ENCODE results near the gene SLC47A2. TPM values are rescaled to one million over a fixed set of nuclear protein-coding genes. Genes with fewer than 3 reads are reported as not detected.

The SLC47A2 gene
- total and polyA plus RNA-seq, 9 of the 15 experiments (the other 6 are each of a cell fraction or from before 2014, with no cell fraction given): not detected

- no peaks in the 10 kb centered on the region for H3K79me2 ChIP-seq (ENCODE audit: control insufficient read depth, insufficient read depth, low read length)
- no peaks in the 10 kb centered on the region for H3K36me3 ChIP-seq (ENCODE audit: control insufficient read depth, insufficient read depth, low read length)
- no TSS peak for BruUV-seq (replicated peaks)
- no peaks in the 10 kb centered on the region for H3K9me3 ChIP-seq (replicated peaks; ENCODE audit: control insufficient read depth, insufficient read depth, low read depth, low read length)
- DNase-seq (ENCODE audit: extremely low read depth in 1 of 4, low spot score in 3 of 4): no peak
- no peak overlapping the region for H3K4me2 ChIP-seq (ENCODE audit: insufficient read depth, low read length)
- in situ Hi-C loops (cut with MboI) (no loop called here), intact Hi-C loops (cut with micrococcal nuclease) (no loop called here)
- CTCF ChIA-PET (ENCODE audit: low intra/inter-chr PET ratio): no interaction called here
- no peaks in the 10 kb centered on the region for H4K20me1 ChIP-seq (replicated peaks; ENCODE audit: control insufficient read depth, insufficient read depth, low read length)
- no peak overlapping the region for H2AFZ ChIP-seq (ENCODE audit: low read depth, low read length)
- peak; percentile 69 for TF ChIP-seq ZNF316 (IDR thresholded peaks at IDR 0.05)
- TF ChIP-seq MAFK (IDR thresholded peaks at IDR 0.05; ENCODE audit: low read length): peak; percentile 29; the same call in 1 of the 2 replicates
- TF ChIP-seq FOS (IDR thresholded peaks at IDR 0.05; ENCODE audit: extremely low read depth, insufficient read length): no peak
- TF ChIP-seq BRCA1 (IDR thresholded peaks at IDR 0.05): no peak
- no peak for TF ChIP-seq BRCA1 (CRISPR knock-in tag; IDR thresholded peaks at IDR 0.05)
- TF ChIP-seq MAFG (tag; conservative IDR thresholded peaks at IDR 0.05): peak; percentile 33; the same call in 1 of the 2 replicates
- TF ChIP-seq, protein P1, sequence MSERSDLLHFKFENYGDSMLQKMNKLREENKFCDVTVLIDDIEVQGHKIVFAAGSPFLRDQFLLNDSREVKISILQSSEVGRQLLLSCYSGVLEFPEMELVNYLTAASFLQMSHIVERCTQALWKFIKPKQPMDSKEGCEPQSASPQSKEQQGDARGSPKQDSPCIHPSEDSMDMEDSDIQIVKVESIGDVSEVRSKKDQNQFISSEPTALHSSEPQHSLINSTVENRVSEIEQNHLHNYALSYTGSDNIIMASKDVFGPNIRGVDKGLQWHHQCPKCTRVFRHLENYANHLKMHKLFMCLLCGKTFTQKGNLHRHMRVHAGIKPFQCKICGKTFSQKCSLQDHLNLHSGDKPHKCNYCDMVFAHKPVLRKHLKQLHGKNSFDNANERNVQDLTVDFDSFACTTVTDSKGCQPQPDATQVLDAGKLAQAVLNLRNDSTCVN (CRISPR knock-in tag; IDR thresholded peaks at IDR 0.05): no peak
- TF ChIP-seq TSHZ1 (CRISPR knock-in tag; IDR thresholded peaks at IDR 0.05): no peak
- peak; percentile 55; the same call in 1 of the 2 replicates for TF ChIP-seq C11orf30 (IDR thresholded peaks at IDR 0.05; ENCODE audit: low read depth)
- H3K27me3 ChIP-seq (ENCODE audit: control insufficient read depth in 2 of 2, insufficient read depth in 2 of 2, low read length in 2 of 2): no peaks in the 10 kb centered on the region; a peak in 1 of 5 replicates
- H3K27ac ChIP-seq (ENCODE audit: extremely low read depth, low read depth, low read length): no peak overlapping the region
- WGBS (ENCODE audit: insufficient coverage, low coverage, missing lambda C conversion rate): 2% methylated on average over 6 of the region's 6 CpGs
- no peaks in the 10 kb centered on the region for H3K9me1 ChIP-seq (ENCODE audit: control insufficient read depth, insufficient read depth, low read length)
- no peak overlapping the region for H3K4me3 ChIP-seq
- no peaks in the 10 kb centered on the region for H3K4me1 ChIP-seq (replicated peaks in 1 of 2; ENCODE audit: control insufficient read depth in 2 of 2, insufficient read depth in 2 of 2, low read length in 2 of 2)
- no peak for FAIRE-seq
- ATAC-seq: no peak
- POLR2A ChIA-PET: no interaction called here
- no peak overlapping the region for H3K9ac ChIP-seq (ENCODE audit: insufficient read depth in 1 of 2, low read depth in 2 of 2, low read length in 2 of 2)
Measured at GRCh38 chr17:19663097-19663496, 53.3 kb downstream of the SLC47A2 start.
